Medulla oblongata (tissue), 1 donor: ENCODE data around the gene HSD17B2.
"Not testable (repeated sequence)": the region's sequence is repeated elsewhere in the genome, so short reads cannot be mapped to it uniquely, and the experiment has no call there.

Source experiments
- DNase-seq: peaks from one replicate; pipeline ENCODE4 v3.0.0-alpha.2; 2015; ENCODE audit errors: extremely low spot score

The HSD17B2 gene

GRCh38 chr16:82129881-82130280 is 94.8 kb downstream of the HSD17B2 start:
- no peak for DNase-seq

- DNase-seq = no peak
Observed at GRCh38 chr16:82133798-82134197, 98.7 kb downstream of the HSD17B2 start.

GRCh38 chr16:82134846-82135245 is 99.8 kb downstream of the HSD17B2 start:
- no peak for DNase-seq

- DNase-seq = no peak
Observed at GRCh38 chr16:82135844-82136243, 100.8 kb downstream of the HSD17B2 start.

GRCh38 chr16:82136956-82137821 is 102.1 kb downstream of the HSD17B2 start:
- DNase-seq = no peak

GRCh38 chr16:82137822-82138167 is 102.7 kb downstream of the HSD17B2 start:
- no peak for DNase-seq

- DNase-seq = no peak
Observed at GRCh38 chr16:82138478-82139285, 103.6 kb downstream of the HSD17B2 start.

- not testable (repeated sequence) for DNase-seq
Observed at GRCh38 chr16:82139286-82139571, 104.2 kb downstream of the HSD17B2 start.

GRCh38 chr16:82146556-82146955 is 111.5 kb downstream of the HSD17B2 start:
- DNase-seq = no peak

- peak; percentile 92 for DNase-seq
Observed at GRCh38 chr16:82146957-82147356, 111.9 kb downstream of the HSD17B2 start.

- no peak for DNase-seq
Observed at GRCh38 chr16:82147546-82147945, 112.5 kb downstream of the HSD17B2 start.
